GM18505 (cell line): Measurements from ENCODE around the gene ALS2.
"Not testable (repeated sequence)": the region's sequence is repeated elsewhere in the genome, so short reads cannot be mapped to it uniquely, and the experiment has no call there.

Source experiments
- ATAC-seq: cut with Tn5 transposase; IDR thresholded peaks from one replicate; pipeline ENCODE4 v1.9.1; 2021; ENCODE audit not compliant: unreplicated experiment
- POLR2A ChIP-seq: IDR thresholded peaks from 4 replicates; pipeline ENCODE4 v1.6.1; 2011; ENCODE audit warnings: borderline replicate concordance; ENCODE audit not compliant: insufficient read depth, insufficient read length; ENCODE audit errors: extremely low read depth

The ALS2 gene

GRCh38 chr2:201780674-201781493, at the start of gene ALS2:
ALS2 (minus strand) TSS chr2:201780933; CDS start chr2:201768885, 12,048 bp downstream.
- ATAC-seq = peak; percentile 95

DNA sequence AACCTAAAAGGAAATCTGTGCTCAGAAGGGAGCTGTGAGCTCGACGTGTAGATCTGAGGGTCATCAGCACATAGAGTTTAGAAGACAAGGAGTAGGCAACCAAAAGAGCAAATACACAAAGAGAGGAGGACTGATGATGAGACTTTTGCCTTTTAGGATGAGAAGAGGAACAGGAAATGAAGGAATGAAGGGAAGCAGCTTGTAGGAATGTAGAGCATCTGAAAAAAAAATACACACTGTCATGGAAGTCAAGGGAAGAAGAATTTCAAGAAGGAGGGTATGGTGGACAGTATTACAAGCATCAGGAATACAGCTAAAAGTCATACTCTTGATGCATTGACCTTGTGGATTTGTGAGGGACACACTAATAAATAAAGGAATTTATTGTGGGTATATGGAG, 47.5 kb upstream of the ALS2 start:
- ATAC-seq = no peak

More at GRCh38 chr2:201780674-201781493, at the start of gene ALS2:
- TF ChIP-seq POLR2A = peak; percentile 74

GRCh38 chr2:201827621-201828020, 46.9 kb upstream of the ALS2 start:
- TF ChIP-seq POLR2A = no peak
- no peak for ATAC-seq

More for the DNA sequence above, 47.5 kb upstream of the ALS2 start:
- no peak for TF ChIP-seq POLR2A

- no peak for TF ChIP-seq POLR2A
- ATAC-seq = no peak
Observed at GRCh38 chr2:201824212-201824611, 43.5 kb upstream of the ALS2 start.

GRCh38 chr2:201821080-201821479, 40.3 kb upstream of the ALS2 start:
- no peak for ATAC-seq
- no peak for TF ChIP-seq POLR2A

GRCh38 chr2:201820383-201821007, 39.8 kb upstream of the ALS2 start:
- no peak for TF ChIP-seq POLR2A
- ATAC-seq = no peak

DNA sequence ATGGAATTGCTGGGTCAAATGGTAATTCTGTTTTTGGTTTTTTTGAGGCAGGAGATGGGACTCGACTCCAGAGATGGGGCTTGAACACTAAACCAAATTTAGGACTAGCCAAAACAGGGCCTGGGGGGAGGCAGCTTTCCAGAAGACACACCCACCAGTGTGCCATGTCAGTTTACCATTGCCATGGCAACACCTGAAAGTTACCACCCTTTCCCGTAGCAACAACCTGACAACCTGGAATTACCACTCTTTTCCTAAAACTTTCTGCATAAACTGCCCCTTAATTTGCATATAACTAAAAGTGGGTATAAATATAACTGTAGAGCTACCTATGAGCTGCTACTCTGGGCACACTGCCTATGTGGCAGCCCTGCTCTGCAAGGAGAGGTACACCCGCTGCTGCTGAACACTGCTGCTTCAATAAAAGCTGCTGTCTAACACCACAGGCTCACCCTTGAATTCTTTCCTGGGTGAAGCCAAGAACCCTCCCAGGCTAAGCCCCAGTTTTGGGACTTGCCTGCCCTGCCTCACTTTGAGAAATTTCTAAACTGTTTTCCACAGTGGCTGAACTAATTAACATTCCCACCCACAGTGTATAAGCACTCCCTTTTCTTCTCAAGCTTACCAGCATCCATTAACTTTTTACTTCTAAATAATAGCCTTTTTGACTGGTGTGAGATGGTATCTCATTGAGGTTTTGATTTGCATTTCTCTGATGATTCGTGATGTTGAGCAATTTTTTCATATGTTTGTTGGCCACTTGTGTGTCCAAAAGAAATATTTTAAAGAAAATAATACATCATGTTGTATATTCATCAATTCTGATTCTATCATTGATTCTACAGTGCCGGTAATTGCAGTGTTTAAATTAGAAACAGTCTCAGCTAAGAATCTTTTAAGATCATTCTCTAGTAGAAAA, 36.2 kb upstream of the ALS2 start:
- no peak for TF ChIP-seq POLR2A
- ATAC-seq = no peak

- ATAC-seq = no peak
- TF ChIP-seq POLR2A = no peak
Observed at GRCh38 chr2:201813996-201814760, 33.4 kb upstream of the ALS2 start.

GRCh38 chr2:201810604-201811003, 29.9 kb upstream of the ALS2 start:
- ATAC-seq = not testable (repeated sequence)

DNA sequence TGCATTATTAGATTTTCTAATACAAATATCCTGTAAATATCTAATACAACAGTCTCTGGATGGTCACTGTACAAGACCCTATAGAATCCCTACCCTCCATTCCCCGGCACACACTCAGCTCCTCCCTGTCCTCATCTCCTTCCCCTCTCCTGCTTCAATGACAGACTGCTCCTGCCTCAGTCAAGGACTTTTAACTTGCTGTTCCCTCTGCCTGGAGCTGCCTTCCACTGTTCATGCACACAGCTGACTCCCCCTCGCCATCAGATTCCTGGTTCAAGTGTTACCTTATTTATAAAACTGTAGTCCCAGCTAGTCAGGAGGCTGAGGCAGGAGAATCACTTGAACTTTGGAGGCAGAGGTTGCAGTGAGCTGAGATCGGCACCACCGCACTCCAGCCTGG, 28.9 kb upstream of the ALS2 start:
- no peak for TF ChIP-seq POLR2A
- ATAC-seq = no peak

DNA sequence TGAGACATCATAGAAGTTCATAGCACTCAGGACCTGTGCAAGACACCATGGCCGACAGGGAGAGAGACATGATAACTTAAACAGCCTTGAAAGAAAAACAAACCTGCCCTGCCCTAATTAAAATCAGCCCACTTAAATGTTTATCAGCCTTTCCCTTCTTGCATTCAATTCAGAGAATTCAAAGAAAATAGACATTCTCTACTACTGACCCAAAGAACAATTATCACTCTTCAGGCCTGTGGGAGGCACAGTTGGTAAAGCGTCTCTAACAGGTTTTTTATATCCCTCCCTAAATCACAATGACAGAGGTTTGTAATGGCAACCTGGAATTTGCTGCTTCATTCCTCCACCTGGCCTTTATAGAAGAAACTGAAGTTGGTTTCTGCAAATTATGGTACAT, 27.3 kb upstream of the ALS2 start:
- TF ChIP-seq POLR2A = no peak
- no peak for ATAC-seq

DNA sequence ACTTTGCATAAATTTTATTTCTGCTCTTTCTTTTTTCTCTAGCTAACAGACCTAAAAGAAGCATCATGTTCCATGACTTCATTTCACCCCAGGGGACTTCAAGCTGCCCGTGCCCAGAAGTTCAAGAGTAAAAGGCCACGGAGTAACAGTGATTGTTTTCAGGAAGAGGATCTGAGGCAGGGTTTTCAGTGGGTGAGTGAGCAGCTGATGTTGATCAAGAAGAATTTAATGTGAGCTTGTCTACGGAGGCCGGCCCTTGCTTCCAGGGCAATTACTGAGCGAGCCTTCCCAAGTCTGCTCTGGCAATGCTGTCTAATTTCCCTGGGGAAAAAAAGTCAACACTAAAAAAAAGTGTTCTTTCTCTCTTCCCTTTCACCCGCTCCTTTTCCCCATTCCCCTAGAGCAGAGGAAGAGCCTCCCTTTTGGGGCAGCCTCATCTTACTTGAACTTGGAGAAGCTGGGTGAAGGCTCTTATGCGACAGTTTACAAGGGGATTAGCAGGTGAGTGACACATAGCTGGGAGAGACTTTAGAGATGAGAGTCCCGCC, 26.8 kb upstream of the ALS2 start:
- TF ChIP-seq POLR2A = no peak

More for the DNA sequence above, 26.8 kb upstream of the ALS2 start:
- ATAC-seq = no peak
